Hematopoietic multipotent progenitor cell treated with erythropoietin and hydrocortisone succinate and interleukin-3 and kit ligand, for 6 days (in vitro differentiated cells): ENCODE results near the gene MANSC1.
A peak's percentile ranks its signal among the peaks of the same experiment; 100 is the strongest.

Experiments used
- DNase-seq: peaks from one replicate; pipeline ENCODE4 v3.0.0-alpha.2; 2015

MANSC1 gene

GRCh38 chr12:12349711-12350665, at the start of gene MANSC1:
TSS of gene MANSC1 (minus strand) at chr12:12350242. CDS start at chr12:12343314, 6,928 bp downstream.
- DNase-seq = peak; percentile 69

DNA sequence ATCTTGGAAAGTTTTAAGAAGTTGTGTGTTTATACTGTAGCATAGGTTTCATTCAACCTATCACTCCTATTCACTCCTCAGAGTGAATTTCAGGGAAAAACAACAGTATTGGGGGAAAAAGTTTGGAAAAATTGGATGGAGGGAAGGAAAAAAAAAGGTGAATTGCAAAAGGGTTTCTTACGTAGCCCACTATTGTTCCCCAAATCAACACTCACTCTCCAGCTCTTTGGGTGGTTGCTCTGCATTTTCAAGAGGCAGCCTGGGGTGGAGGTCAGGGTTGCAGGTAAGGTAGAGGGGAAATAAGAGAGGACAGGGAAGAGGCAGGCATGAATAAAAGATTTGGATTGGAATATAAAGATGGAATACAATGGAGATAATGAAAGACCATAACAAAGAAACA, 49.1 kb upstream of the MANSC1 start:
- no peak for DNase-seq

DNA sequence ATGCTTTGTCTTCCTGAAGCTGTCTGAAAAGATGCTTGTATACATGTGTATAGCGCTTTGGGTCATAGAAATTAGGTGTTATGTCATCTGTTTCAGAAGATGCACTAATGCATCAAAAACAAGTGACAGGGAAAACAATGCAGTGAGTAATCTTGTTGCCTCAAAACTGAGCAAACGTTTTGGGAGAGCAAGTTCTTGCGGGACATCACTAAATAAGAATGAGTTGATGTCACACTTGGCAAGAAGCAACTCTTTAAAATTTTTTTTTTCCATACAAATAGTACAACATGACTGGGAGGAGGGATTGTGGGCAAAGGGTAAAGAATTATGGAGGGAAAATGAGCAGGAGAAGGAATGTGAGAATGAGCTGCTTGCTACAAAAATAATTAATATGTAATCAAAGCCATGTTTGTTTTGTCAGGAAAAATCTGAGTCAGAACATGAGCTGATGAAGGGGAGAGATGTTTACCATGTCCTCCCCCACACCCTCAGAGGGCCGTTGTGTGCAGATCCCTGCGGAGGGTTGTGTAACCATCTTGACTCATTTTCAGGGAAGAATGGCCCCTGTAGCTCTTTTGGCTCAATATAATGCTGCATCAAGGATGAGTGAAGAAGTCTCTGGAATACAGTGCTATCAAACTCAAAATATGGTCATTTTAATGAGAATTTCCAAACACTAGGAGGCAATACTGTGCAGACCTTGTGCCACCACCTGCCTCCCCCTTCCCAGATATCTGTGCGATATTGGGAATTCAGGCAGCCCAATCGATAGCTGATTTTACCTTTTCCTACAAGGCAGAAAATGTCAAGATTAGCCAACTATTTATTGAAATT, 48.2 kb upstream of the MANSC1 start:
- DNase-seq = no peak

- no peak for DNase-seq
These were observed 47.1 kb upstream of the MANSC1 start for GRCh38 chr12:12397184-12397583.

- no peak for DNase-seq
These were observed 46.7 kb upstream of the MANSC1 start for GRCh38 chr12:12396694-12397093.

DNA sequence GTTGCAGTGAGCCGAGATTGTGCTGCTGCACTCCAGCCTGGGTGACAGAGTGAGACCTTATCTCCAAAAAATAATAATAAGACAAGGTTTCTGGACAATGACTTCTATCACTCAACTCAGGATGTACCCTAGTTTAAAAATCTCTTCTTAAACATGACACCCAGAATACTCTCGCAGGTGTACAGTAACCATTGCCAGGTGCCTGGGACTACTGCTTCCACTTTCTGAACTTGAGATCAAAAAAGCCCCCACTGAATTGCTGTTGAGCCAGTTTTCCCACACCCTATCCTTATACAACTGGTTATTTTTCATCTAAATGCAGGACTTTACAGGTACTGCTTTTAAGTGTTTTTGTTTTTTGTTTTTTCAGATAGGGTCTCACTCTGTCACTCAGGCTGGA, 43.1 kb upstream of the MANSC1 start:
- DNase-seq = no peak

DNA sequence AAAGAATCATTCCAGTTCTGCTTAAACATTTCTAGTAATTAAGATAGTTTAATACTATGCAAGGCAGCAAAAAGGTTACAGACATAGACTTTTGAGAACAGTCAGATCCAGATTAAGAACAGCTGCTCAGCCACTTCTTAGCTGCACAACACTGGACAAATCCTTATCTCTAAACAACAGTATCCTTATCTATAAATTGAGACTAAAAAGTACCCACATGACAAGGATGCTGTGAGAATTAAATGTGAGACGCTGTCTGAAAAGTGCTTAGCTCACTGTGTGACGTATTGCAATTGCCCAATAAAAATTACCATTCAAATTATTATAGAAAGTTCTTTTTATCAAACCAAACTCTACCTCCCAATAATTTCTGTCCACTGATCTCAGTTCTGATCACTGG, 42.4 kb upstream of the MANSC1 start:
- DNase-seq = peak; percentile 93

GRCh38 chr12:12387501-12387900, 37.5 kb upstream of the MANSC1 start:
- DNase-seq = peak; percentile 32

DNA sequence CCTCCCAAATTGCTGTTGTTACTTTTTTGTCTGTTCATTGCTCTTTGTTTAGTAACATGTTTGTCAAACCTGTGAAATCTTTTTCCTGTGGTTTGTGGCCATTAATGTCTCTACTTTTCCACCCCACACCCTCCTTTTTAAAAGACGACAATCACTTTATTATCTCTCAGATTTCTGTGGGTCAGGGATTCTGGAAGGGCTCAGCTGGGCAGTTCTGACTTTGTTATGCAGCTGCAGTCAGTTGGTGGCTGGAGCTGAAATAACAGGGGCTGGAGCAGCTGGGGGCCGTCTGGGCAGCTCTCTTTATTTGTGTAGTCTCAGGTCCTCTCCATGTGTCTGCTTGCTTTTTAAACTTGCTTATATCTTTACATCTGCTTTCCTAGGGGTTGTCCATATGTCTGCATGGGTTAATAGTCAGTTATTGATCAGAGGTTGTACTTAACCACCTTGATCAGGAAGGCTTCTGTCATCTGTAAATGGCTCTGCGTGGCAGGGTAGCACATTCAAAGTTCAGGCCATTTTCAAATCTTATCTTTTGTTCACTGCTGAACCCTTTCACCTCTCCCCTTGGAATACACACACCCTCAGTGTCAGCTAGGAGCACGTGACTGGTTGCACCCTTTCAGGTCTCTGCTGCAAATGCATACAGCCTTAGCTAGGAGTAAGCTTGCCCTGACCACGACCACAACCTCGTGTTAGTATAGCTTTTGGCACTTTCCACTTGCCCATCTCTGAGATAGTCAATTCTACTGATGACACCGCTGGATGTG, 34.7 kb upstream of the MANSC1 start:
- peak; percentile 59 for DNase-seq

GRCh38 chr12:12381982-12382381, 31.9 kb upstream of the MANSC1 start:
- DNase-seq = no peak

DNA sequence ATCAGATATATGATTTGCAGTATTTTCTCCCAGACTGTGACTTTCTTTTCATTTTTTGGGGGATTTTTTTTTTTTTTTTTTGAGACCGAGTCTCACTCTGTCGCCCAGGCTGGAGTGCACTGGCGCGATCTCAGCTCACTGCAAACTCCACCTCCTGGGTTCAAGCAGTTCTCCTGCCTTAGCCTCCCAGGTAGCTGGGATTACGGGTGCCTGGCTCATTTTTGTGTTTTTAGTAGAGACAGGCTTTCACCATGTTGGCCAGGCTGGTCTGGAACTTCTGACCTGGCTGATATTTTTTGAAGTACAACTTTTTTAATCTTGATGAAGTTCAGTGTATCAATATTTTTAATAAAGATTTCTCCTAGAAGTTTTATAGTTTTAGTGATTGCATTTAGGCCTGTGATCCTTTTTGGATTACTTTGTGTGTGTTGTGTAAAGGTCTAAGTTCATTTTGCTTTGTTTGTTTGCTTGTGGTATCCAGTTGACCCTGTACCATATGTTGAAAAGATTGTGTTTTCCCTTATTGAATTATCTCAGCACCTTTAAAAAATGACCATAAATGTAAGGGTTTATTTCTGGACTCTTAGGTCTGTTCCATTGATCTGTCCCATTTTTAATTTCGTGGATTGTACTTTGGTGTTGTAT, 31.0 kb upstream of the MANSC1 start:
- no peak for DNase-seq

- DNase-seq = peak; percentile 46
These were observed 30.0 kb upstream of the MANSC1 start for GRCh38 chr12:12379831-12380730.

GRCh38 chr12:12378616-12379015, 28.6 kb upstream of the MANSC1 start:
- DNase-seq = no peak

- peak; percentile 94 for DNase-seq
These were observed 26.8 kb upstream of the MANSC1 start for GRCh38 chr12:12376646-12377448.

GRCh38 chr12:12372946-12373722, 23.1 kb upstream of the MANSC1 start:
- no peak for DNase-seq

- DNase-seq = no peak
These were observed 17.5 kb upstream of the MANSC1 start for GRCh38 chr12:12367482-12367998.

- no peak for DNase-seq
These were observed 16.8 kb upstream of the MANSC1 start for GRCh38 chr12:12366701-12367481.

DNA sequence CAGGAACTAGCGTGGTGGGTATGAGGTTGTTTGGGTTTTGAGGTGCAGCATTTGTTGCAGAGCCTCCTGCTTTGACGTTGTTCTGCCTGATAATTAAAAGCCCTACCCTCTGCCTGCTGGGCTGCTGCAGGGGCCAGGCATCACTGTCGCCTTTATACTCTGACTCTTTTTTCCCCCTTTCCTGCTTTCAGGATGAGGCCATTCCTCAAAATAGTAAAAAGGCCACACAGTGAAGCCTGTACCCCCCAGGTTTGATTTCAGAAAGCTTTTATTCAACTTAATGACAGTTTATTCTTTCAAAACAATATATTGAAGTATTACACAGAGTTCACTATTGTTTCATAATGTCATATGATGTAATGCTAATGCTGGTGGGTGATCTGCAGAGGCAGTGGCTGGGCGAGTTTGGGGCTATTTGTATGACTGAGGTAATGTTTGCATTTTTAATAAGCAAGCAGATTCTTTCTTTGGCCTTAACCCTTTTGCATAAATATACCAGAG, 15.9 kb upstream of the MANSC1 start:
- peak; percentile 38 for DNase-seq
